ENCODE data around the gene B3GLCT.

- TF ChIP-seq, protein P1, sequence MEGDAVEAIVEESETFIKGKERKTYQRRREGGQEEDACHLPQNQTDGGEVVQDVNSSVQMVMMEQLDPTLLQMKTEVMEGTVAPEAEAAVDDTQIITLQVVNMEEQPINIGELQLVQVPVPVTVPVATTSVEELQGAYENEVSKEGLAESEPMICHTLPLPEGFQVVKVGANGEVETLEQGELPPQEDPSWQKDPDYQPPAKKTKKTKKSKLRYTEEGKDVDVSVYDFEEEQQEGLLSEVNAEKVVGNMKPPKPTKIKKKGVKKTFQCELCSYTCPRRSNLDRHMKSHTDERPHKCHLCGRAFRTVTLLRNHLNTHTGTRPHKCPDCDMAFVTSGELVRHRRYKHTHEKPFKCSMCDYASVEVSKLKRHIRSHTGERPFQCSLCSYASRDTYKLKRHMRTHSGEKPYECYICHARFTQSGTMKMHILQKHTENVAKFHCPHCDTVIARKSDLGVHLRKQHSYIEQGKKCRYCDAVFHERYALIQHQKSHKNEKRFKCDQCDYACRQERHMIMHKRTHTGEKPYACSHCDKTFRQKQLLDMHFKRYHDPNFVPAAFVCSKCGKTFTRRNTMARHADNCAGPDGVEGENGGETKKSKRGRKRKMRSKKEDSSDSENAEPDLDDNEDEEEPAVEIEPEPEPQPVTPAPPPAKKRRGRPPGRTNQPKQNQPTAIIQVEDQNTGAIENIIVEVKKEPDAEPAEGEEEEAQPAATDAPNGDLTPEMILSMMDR (IDR thresholded peaks at IDR 0.05): no peak
- TF ChIP-seq POLR2A (IDR thresholded peaks at IDR 0.05) (no peak), EP300 (IDR thresholded peaks at IDR 0.05) (no peak)
Observed at GRCh38 chr13:31227063-31227462, 27.3 kb downstream of the B3GLCT start.

Measured in tibial nerve (tissue), 4 donors.